H1 (cell line): Measurements from ENCODE around the gene ETV5. TPM values are rescaled to one million over a fixed set of nuclear protein-coding genes. Genes with fewer than 3 reads are reported as not detected.

Source experiments
- BCL11A ChIP-seq, 2 experiments: IDR thresholded peaks; one replicate each; pipeline ENCODE4 v1.6.1; 2011; ENCODE audit warnings: low read depth in 2 of 2, low read length in 2 of 2, mild to moderate bottlenecking in 2 of 2
- BRCA1 ChIP-seq: IDR thresholded peaks from 2 replicates; pipeline ENCODE4 v1.6.1; 2012; ENCODE audit warnings: low read depth, low read length, improper control_type of control experiment
- CBX5 ChIP-seq: fragments of 300-800, 300-1000 bp; sonication (generic); IDR thresholded peaks from 2 replicates; pipeline ENCODE4 v1.7.1; 2016; ENCODE audit warnings: antibody characterized with exemption, low read length, low read depth
- CHD2 ChIP-seq: IDR thresholded peaks from 2 replicates; pipeline ENCODE4 v1.6.1; 2012; ENCODE audit warnings: low read length, improper control_type of control experiment
- CREB1 ChIP-seq: IDR thresholded peaks from 2 replicates; pipeline ENCODE4 v1.6.1; 2012; ENCODE audit warnings: inconsistent platforms
- EGR1 ChIP-seq: IDR thresholded peaks from 2 replicates; pipeline ENCODE4 v1.6.1; 2011; ENCODE audit warnings: low read depth, low read length, borderline replicate concordance
- HDAC2 ChIP-seq, 2 experiments: fragments of 300-600 bp in 1 of 2; sonication (generic) in 1 of 2; IDR thresholded peaks; 2 replicates each; pipeline ENCODE4 v1.6.1; 2011 to 2012; ENCODE audit warnings: low read depth in 2 of 2, low read length in 2 of 2, mild to moderate bottlenecking in 2 of 2, moderate library complexity in 2 of 2, borderline replicate concordance in 1 of 2, inconsistent platforms in 1 of 2
- JUND ChIP-seq: IDR thresholded peaks from 2 replicates; pipeline ENCODE4 v1.6.1; 2011; ENCODE audit warnings: mild to moderate bottlenecking, improper control_type of control experiment, low read length
- KDM1A ChIP-seq: fragments of 200-600, 300-600 bp; sonication (generic); IDR thresholded peaks from 2 replicates; pipeline ENCODE4 v1.7.1; 2016; ENCODE audit warnings: mild to moderate bottlenecking, low read length, borderline replicate concordance
- MAFK ChIP-seq: IDR thresholded peaks from 2 replicates; pipeline ENCODE4 v1.6.1; 2012; ENCODE audit warnings: low read depth, mild to moderate bottlenecking, improper control_type of control experiment, low read length
- NANOG ChIP-seq: IDR thresholded peaks from 2 replicates; pipeline ENCODE4 v1.6.1; 2011; ENCODE audit warnings: low read length, low read depth, mild to moderate bottlenecking, inconsistent platforms; ENCODE audit not compliant: insufficient read depth, poor library complexity, severe bottlenecking
- NRF1 ChIP-seq: IDR thresholded peaks from 2 replicates; pipeline ENCODE4 v1.6.1; 2011; ENCODE audit warnings: mild to moderate bottlenecking, low read depth, low read length, improper control_type of control experiment
- PHF8 ChIP-seq: fragments of 200-600 bp; sonication (generic); conservative IDR thresholded peaks from 2 replicates; pipeline ENCODE4 v1.7.1; 2012; ENCODE audit warnings: low read depth, mild to moderate bottlenecking, inconsistent platforms, low read length, moderate library complexity
- POLR2A ChIP-seq, 2 experiments: IDR thresholded peaks; 1 replicate in 1 of 2; 2 replicates in 1 of 2; pipeline ENCODE4 v1.6.1; 2011; ENCODE audit warnings: low read depth in 2 of 2, low read length in 2 of 2, mild to moderate bottlenecking in 2 of 2; ENCODE audit errors: control extremely low read depth in 1 of 2
- RBBP5 ChIP-seq: IDR thresholded peaks from 2 replicates; pipeline ENCODE4 v1.7.1; 2012; ENCODE audit warnings: low read depth, mild to moderate bottlenecking, inconsistent platforms, low read length, moderate library complexity, borderline replicate concordance
- SAP30 ChIP-seq: fragments of 300-600 bp; sonication (generic); IDR thresholded peaks from 2 replicates; pipeline ENCODE4 v1.7.1; 2012; ENCODE audit warnings: low read length, moderate library complexity, mild to moderate bottlenecking, inconsistent platforms; ENCODE audit not compliant: insufficient read depth, insufficient replicate concordance
- SIRT6 ChIP-seq: IDR thresholded peaks from one replicate; pipeline ENCODE4 v1.7.1; 2012; ENCODE audit warnings: low read length, inconsistent platforms
- SIX5 ChIP-seq: IDR thresholded peaks from 2 replicates; pipeline ENCODE4 v1.6.1; 2011; ENCODE audit warnings: mild to moderate bottlenecking, low read depth, low read length
- SP4 ChIP-seq: IDR thresholded peaks from 2 replicates; pipeline ENCODE4 v1.6.1; 2012; ENCODE audit warnings: low read length, inconsistent platforms
- SUZ12 ChIP-seq: fragments of 200-600 bp; sonication (generic); IDR thresholded peaks from 2 replicates; pipeline ENCODE4 v1.6.1; 2012; ENCODE audit warnings: mild to moderate bottlenecking, inconsistent platforms, low read length, moderate library complexity, mixed read lengths
- TAF1 ChIP-seq: IDR thresholded peaks from 2 replicates; pipeline ENCODE4 v1.6.1; 2011; ENCODE audit warnings: mild to moderate bottlenecking, low read depth, low read length
- TEAD4 ChIP-seq: IDR thresholded peaks from 2 replicates; pipeline ENCODE4 v1.6.1; 2012; ENCODE audit warnings: low read depth, low read length, inconsistent platforms, mixed read lengths
- polyA plus RNA-seq, 7 experiments: library from polyadenylated mRNA; depleted of rRNA in 3 of 7; stranded (reverse) in 5 of 7; unstranded in 2 of 7; fragments of >200 nt in 5 of 7; fragments of 200-250 nt in 2 of 7; gene quantifications; 1 replicate in 5 of 7; 2 replicates in 1 of 7; 4 replicates in 1 of 7; pipeline versions ENCODE4 v1.2.1 to v1.2.3, GENCODE V29; 2011 to 2013; ENCODE audit warnings: missing spikeins in 2 of 7, mixed read lengths in 2 of 7
- total RNA-seq: library from RNA; stranded (reverse); fragmentation: NEBNext Ultra II Directional; extraction: Animal tissue kit (Norgen Biotek cat#: 25700); gene quantifications from 2 replicates; pipeline ENCODE4 v1.2.1, GENCODE V29; 2021
- TF ChIP-seq, protein P1 (sequence below), 3 experiments: IDR thresholded peaks; 1 replicate in 2 of 3; 2 replicates in 1 of 3; pipeline versions ENCODE4 v1.5.1 to v1.6.1; 2011; ENCODE audit warnings: low read length in 3 of 3, mild to moderate bottlenecking in 3 of 3, inconsistent platforms in 2 of 3, low read depth in 1 of 3, moderate library complexity in 1 of 3; ENCODE audit not compliant: insufficient read depth in 1 of 3; ENCODE audit errors: control extremely low read depth in 1 of 3
- TF ChIP-seq, protein P2 (sequence below): IDR thresholded peaks from 2 replicates; pipeline ENCODE4 v1.6.1; 2012; ENCODE audit warnings: inconsistent platforms

ETV5 gene
- total and polyA plus RNA-seq, 2 of the 8 experiments (the other 6 are each of a cell fraction or from before 2014, with no cell fraction given) = 13.1 to 36.9 TPM

DNA sequence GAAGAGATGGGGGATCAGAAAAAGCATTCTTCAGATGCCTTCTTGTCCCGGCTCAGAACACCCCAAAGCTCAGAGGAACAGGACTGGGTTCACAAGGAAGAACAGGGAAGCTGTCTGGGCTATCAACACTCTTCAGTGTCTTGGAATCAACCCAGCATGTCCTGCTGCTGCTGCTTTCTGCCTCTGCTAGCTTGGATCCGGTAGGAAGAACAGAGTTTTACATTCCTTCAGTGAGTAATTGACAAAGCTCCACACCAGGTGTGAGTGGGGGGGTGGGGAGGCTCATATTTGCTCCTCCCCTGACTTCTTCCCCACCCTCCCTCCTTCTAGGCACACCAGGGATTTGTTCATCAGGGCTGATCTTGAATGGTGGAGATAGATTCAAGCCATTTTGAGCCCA is 13.1 kb upstream of the ETV5 start (continued):
- TF ChIP-seq KDM1A (no peak), SP4 (no peak), SIRT6 (no peak), RBBP5 (peak; percentile 62; the same call in 1 of the 2 replicates), TAF1 (0 out of 2 replicates have a peak, but pooled peaks have one; percentile 18), HDAC2 (IDR thresholded peaks at IDR 0.05; ENCODE audit: borderline replicate concordance in 1 of 2, low read depth in 2 of 2, low read length in 2 of 2) (no peak), POLR2A (IDR thresholded peaks at IDR 0.05; ENCODE audit: control extremely low read depth in 1 of 2, low read depth in 2 of 2, low read length in 2 of 2) (peak in 1 of 2 experiments; percentile 52; a peak in 1 of 3 replicates), SIX5 (no peak), CREB1 (no peak), NANOG (no peak), SUZ12 (no peak), BCL11A (IDR thresholded peaks at IDR 0.05; ENCODE audit: low read depth in 2 of 2, low read length in 2 of 2) (no peak), PHF8 (no peak), CBX5 (no peak), TEAD4 (no peak), CHD2 (no peak), NRF1 (no peak), SAP30 (no peak), MAFK (no peak), BRCA1 (no peak), EGR1 (no peak), JUND (no peak)
- TF ChIP-seq, protein P1, sequence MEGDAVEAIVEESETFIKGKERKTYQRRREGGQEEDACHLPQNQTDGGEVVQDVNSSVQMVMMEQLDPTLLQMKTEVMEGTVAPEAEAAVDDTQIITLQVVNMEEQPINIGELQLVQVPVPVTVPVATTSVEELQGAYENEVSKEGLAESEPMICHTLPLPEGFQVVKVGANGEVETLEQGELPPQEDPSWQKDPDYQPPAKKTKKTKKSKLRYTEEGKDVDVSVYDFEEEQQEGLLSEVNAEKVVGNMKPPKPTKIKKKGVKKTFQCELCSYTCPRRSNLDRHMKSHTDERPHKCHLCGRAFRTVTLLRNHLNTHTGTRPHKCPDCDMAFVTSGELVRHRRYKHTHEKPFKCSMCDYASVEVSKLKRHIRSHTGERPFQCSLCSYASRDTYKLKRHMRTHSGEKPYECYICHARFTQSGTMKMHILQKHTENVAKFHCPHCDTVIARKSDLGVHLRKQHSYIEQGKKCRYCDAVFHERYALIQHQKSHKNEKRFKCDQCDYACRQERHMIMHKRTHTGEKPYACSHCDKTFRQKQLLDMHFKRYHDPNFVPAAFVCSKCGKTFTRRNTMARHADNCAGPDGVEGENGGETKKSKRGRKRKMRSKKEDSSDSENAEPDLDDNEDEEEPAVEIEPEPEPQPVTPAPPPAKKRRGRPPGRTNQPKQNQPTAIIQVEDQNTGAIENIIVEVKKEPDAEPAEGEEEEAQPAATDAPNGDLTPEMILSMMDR (IDR thresholded peaks at IDR 0.05; ENCODE audit: control extremely low read depth in 1 of 3, insufficient read depth in 1 of 3, low read depth in 1 of 3, low read length in 3 of 3) = no peak
- TF ChIP-seq, protein P2, sequence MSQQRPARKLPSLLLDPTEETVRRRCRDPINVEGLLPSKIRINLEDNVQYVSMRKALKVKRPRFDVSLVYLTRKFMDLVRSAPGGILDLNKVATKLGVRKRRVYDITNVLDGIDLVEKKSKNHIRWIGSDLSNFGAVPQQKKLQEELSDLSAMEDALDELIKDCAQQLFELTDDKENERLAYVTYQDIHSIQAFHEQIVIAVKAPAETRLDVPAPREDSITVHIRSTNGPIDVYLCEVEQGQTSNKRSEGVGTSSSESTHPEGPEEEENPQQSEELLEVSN = no peak
